ENCODE results near the gene FEZ2.

GRCh38 chr2:36615222-36615621 lies 17.3 kb upstream of the FEZ2 start:
- TF ChIP-seq CTCF (conservative IDR thresholded peaks at IDR 0.05; ENCODE audit: low read depth, low read length) (no peak), EZH2phosphoT487 (IDR thresholded peaks at IDR 0.05; ENCODE audit: borderline replicate concordance, low read length) (no peak), EZH2 (IDR thresholded peaks at IDR 0.05; ENCODE audit: low read length, unreplicated experiment) (no peak)
